GM12878 (cell line): Measurements from ENCODE around the gene MLPH. TPM values are rescaled to one million over a fixed set of nuclear protein-coding genes. Genes with fewer than 3 reads are reported as not detected.

Experiments
- ATAC-seq: fragments of 200-7000 bp; cut with Tn5 transposase; 3 replicates; pipeline ENCODE4 v1.9.1; 2020; ENCODE audit warnings: mild to moderate bottlenecking, moderate library complexity
- BruUV-seq: library from RNA; stranded (reverse); fragments of 400-500 nt; replicated peaks from 2 replicates; lab custom pipeline; 2021; lab: Mats Ljungman, UMichigan
- CTCF ChIA-PET: fragments of 300-600 bp; sonication (Branson Sonifier 250); formaldehyde crosslinking; extraction: SDS; loops from one replicate; lab custom pipeline; 2021; ENCODE audit warnings: inconsistent platforms; lab: Yijun Ruan, JAX
- POLR2A ChIA-PET: fragments of 350-600 bp; formaldehyde crosslinking; extraction: SDS; loops from one replicate; lab custom pipeline; 2021; ENCODE audit warnings: inconsistent platforms; lab: Charles Lee
- RAD21 ChIA-PET: fragments of 300-600 bp; sonication (Branson Sonifier 250); formaldehyde crosslinking; loops from one replicate; lab custom pipeline; 2023; ENCODE audit warnings: antibody characterized with exemption; ENCODE audit not compliant: unreplicated experiment; lab: Charles Lee
- SMC1A ChIA-PET: fragments of 300-600 bp; sonication (Branson Sonifier 250); formaldehyde crosslinking; loops from one replicate; lab custom pipeline; 2023; ENCODE audit not compliant: unreplicated experiment, uncharacterized antibody; lab: Charles Lee
- DNase-seq: peaks from one replicate; pipeline ENCODE4 v3.0.0-alpha.2; 2011; ENCODE audit warnings: low read depth, low spot score
- FAIRE-seq: peaks from 3 replicates; lab custom pipeline; 2011; peaks lifted over from hg19 to GRCh38; lab: Jason Lieb, UNC
- H2AFZ ChIP-seq: 2 replicates; pipeline ENCODE4 v1.6.0; 2011; ENCODE audit warnings: low read depth, low read length, control low read depth; ENCODE audit not compliant: control insufficient read depth
- H3K27ac ChIP-seq: 2 replicates; pipeline ENCODE4 v1.5.1; 2011; ENCODE audit warnings: control low read depth; ENCODE audit not compliant: control insufficient read depth, insufficient read depth
- H3K27me3 ChIP-seq, 2 experiments: replicated peaks in 1 of 2; 2 replicates each; pipeline versions ENCODE4 v1.6.0 to v1.6.1; 2011; ENCODE audit warnings: low read length in 1 of 2; ENCODE audit not compliant: control insufficient read depth in 2 of 2, insufficient read depth in 2 of 2
- H3K36me3 ChIP-seq, 2 experiments: 2 replicates each; pipeline ENCODE4 v1.5.1; 2011; ENCODE audit warnings: low read length in 1 of 2; ENCODE audit not compliant: control insufficient read depth in 2 of 2, insufficient read depth in 2 of 2
- H3K4me1 ChIP-seq: 2 replicates; pipeline ENCODE4 v1.6.1; 2011; ENCODE audit warnings: mild to moderate bottlenecking, low read length, moderate library complexity, mixed read lengths; ENCODE audit not compliant: control insufficient read depth, insufficient read depth
- H3K4me2 ChIP-seq: 2 replicates; pipeline ENCODE4 v1.6.0; 2011; ENCODE audit warnings: control low read depth; ENCODE audit not compliant: control insufficient read depth, insufficient read depth
- H3K4me3 ChIP-seq: fragments of 200-600 bp; sonication (generic); 2 replicates; pipeline ENCODE4 v1.5.1; 2016
- H3K79me2 ChIP-seq: 2 replicates; pipeline ENCODE4 v1.6.0; 2011; ENCODE audit warnings: low read length; ENCODE audit not compliant: control insufficient read depth, insufficient read depth
- H3K9ac ChIP-seq: 2 replicates; pipeline ENCODE4 v1.8.0; 2011; ENCODE audit warnings: low read length, control low read depth, mixed read lengths; ENCODE audit not compliant: control insufficient read depth, insufficient read depth
- H3K9me3 ChIP-seq: replicated peaks from 3 replicates; pipeline ENCODE4 v1.5.1; 2011; ENCODE audit warnings: mild to moderate bottlenecking, low read length; ENCODE audit not compliant: control insufficient read depth, insufficient read depth
- H4K20me1 ChIP-seq: 2 replicates; pipeline ENCODE4 v1.6.0; 2011; ENCODE audit not compliant: control insufficient read depth, insufficient read depth
- CEBPB ChIP-seq, 2 experiments: fragments of 150-350 bp in 1 of 2; IDR thresholded peaks; 2 replicates each; pipeline ENCODE4 v1.6.1; 2012 to 2014; ENCODE audit warnings: low read depth in 2 of 2, low read length in 2 of 2, borderline replicate concordance in 1 of 2, inconsistent platforms in 1 of 2
- EGR1 ChIP-seq, 2 experiments: IDR thresholded peaks; 1 replicate in 1 of 2; 2 replicates in 1 of 2; pipeline ENCODE4 v1.6.1; 2011 to 2012; ENCODE audit warnings: low read depth in 2 of 2, low read length in 2 of 2, borderline replicate concordance in 1 of 2, mild to moderate bottlenecking in 1 of 2, moderate library complexity in 1 of 2
- EZH2 ChIP-seq: IDR thresholded peaks from 2 replicates; pipeline ENCODE4 v1.6.1; 2012; ENCODE audit warnings: low read depth, mild to moderate bottlenecking, control low read depth, inconsistent platforms, low read length, borderline replicate concordance; ENCODE audit not compliant: control insufficient read depth
- FOXM1 ChIP-seq: IDR thresholded peaks from 2 replicates; pipeline ENCODE4 v1.6.1; 2012; ENCODE audit warnings: low read depth, mild to moderate bottlenecking, inconsistent platforms, low read length, moderate library complexity
- GABPA ChIP-seq: IDR thresholded peaks from 2 replicates; pipeline ENCODE4 v1.6.1; 2014; ENCODE audit warnings: antibody characterized with exemption, low read depth, mild to moderate bottlenecking, inconsistent platforms
- HDGF ChIP-seq: fragments of 450-650 bp; IDR thresholded peaks from 2 replicates; pipeline ENCODE4 v1.6.1; 2016; ENCODE audit warnings: antibody characterized with exemption
- JUNB ChIP-seq: IDR thresholded peaks from 2 replicates; pipeline ENCODE4 v1.6.1; 2016; ENCODE audit warnings: antibody characterized with exemption, mild to moderate bottlenecking
- RAD51 ChIP-seq: fragments of 450-650 bp; IDR thresholded peaks from 2 replicates; pipeline ENCODE4 v1.6.1; 2016; ENCODE audit warnings: moderate library complexity, mild to moderate bottlenecking, inconsistent platforms
- RBBP5 ChIP-seq: fragments of 200-600 bp; sonication (generic); conservative IDR thresholded peaks from 2 replicates; pipeline ENCODE4 v1.6.1; 2016
- RELA ChIP-seq: fragments of 450-650 bp; IDR thresholded peaks from 2 replicates; pipeline ENCODE4 v1.8.0; 2014; ENCODE audit warnings: borderline replicate concordance; ENCODE audit not compliant: partially characterized antibody
- RUNX3 ChIP-seq: IDR thresholded peaks from 2 replicates; pipeline ENCODE4 v1.6.1; 2012; ENCODE audit warnings: low read length, inconsistent platforms
- SMAD5 ChIP-seq: IDR thresholded peaks from 2 replicates; pipeline ENCODE4 v1.6.1; 2016; ENCODE audit warnings: antibody characterized with exemption, low read depth
- SMARCA5 ChIP-seq: fragments of 450-650 bp; IDR thresholded peaks from 2 replicates; pipeline ENCODE4 v1.6.1; 2017; ENCODE audit warnings: mild to moderate bottlenecking
- SPI1 ChIP-seq: IDR thresholded peaks from 2 replicates; pipeline ENCODE4 v1.6.1; 2011; ENCODE audit warnings: low read depth, mild to moderate bottlenecking, low read length, moderate library complexity, borderline replicate concordance; ENCODE audit not compliant: insufficient read depth
- YBX1 ChIP-seq: fragments of 450-650 bp; IDR thresholded peaks from 2 replicates; pipeline ENCODE4 v1.6.1; 2016; ENCODE audit warnings: antibody characterized with exemption
- WGBS: methylation state at CpG from one replicate; pipeline ENCODE4 v1.1.6; 2016; ENCODE audit warnings: low lambda C conversion rate; ENCODE audit not compliant: insufficient replicate concordance, insufficient coverage; ENCODE audit errors: missing lambda C conversion rate; 5-methylcytosine and 5-hydroxymethylcytosine counted together
- in situ Hi-C: fragments of 300-500 bp; cut with MboI; formaldehyde crosslinking; loops from 9 replicates; pipeline ENCODE4 v1.14.3; 2018; ENCODE audit warnings: mixed read lengths
- intact Hi-C: fragments of 100-400 bp; cut with micrococcal nuclease; formaldehyde crosslinking; loops from one replicate; pipeline ENCODE4 v1.14.2; 2022; ENCODE audit not compliant: unreplicated experiment
- polyA plus RNA-seq, 11 experiments: library from polyadenylated mRNA; depleted of rRNA in 4 of 11; unstranded in 6 of 11; stranded (reverse) in 5 of 11; fragments of >200 nt; fragmentation: Nextera tagmentation in 4 of 11; fragmentation: Illumina TruSeq in 1 of 11; extraction: Ambion mirVana in 4 of 11; extraction: Trizol in 1 of 11; gene quantifications; 1 replicate in 1 of 11; 2 replicates in 10 of 11; pipeline versions ENCODE4 v1.2.1 to v1.2.3, GENCODE V29; 2011 to 2016; ENCODE audit warnings: inconsistent platforms in 2 of 11, missing spikeins in 2 of 11, low read depth in 1 of 11
- total RNA-seq, 4 experiments: library from RNA; depleted of rRNA in 3 of 4; stranded (reverse); fragments of >200 nt in 3 of 4; fragmentation: Illumina TruSeq in 1 of 4; extraction: Trizol in 1 of 4; gene quantifications; 2 replicates each; pipeline versions ENCODE4 v1.2.1 to v1.2.3, GENCODE V29; 2013 to 2021
- TF ChIP-seq, protein P1 (sequence below): IDR thresholded peaks from 2 replicates; pipeline ENCODE4 v1.6.1; 2011; ENCODE audit warnings: borderline replicate concordance, low read depth, mild to moderate bottlenecking, moderate library complexity, mixed read lengths, low read length; ENCODE audit not compliant: insufficient read depth; ENCODE audit errors: extremely low read length
- TF ChIP-seq, protein P2 (sequence below): fragments of 450-650 bp; IDR thresholded peaks from 2 replicates; pipeline ENCODE4 v1.6.1; 2017; ENCODE audit warnings: antibody characterized with exemption, mild to moderate bottlenecking, moderate library complexity
- TF ChIP-seq, protein P3 (sequence below): fragments of 450-650 bp; IDR thresholded peaks from 2 replicates; pipeline ENCODE4 v1.6.1; 2016; ENCODE audit warnings: mild to moderate bottlenecking

MLPH gene
- total and polyA plus RNA-seq, 10 of the 15 experiments (the other 5 are each of a cell fraction or from before 2014, with no cell fraction given) = 0.16 to 0.85 TPM; not detected in 8

- Histone ChIP-seq H2AFZ (no peak overlapping the region), H4K20me1 (no peaks in the 10 kb centered on the region), H3K79me2 (no peaks in the 10 kb centered on the region), H3K9ac (no peak overlapping the region), H3K27me3 (peaks cover 0 to 2% of the 10 kb centered on the region in 2 experiments; a peak in 1 of 4 replicates), H3K27ac (no peak overlapping the region), H3K4me1 (no peaks in the 10 kb centered on the region), H3K4me3 (no peak overlapping the region), H3K36me3 (no peaks in the 10 kb centered on the region), H3K4me2 (no peak overlapping the region), H3K9me3 (no peaks in the 10 kb centered on the region; the same call in 2 of the 3 replicates)
- RAD21 ChIA-PET = interaction anchor here (0.6 to 7.4 kb wide), 31 partner anchors 9 to 417 kb away, joined by 3 to 300 read pairs (median 4); partner anchors contain the start of gene RAB17
- DNase-seq = no peak
- intact Hi-C loops = loop anchor here (5.0 kb wide), 1 partner anchor 149 kb away; no protein-coding TSS in a partner anchor
- SMC1A ChIA-PET = interaction anchor here (0.6 to 7.1 kb wide), 25 partner anchors 9 to 420 kb away, joined by 3 to 190 read pairs (median 5); no protein-coding TSS in a partner anchor
- CTCF ChIA-PET = interaction anchor here (0.7 to 6.7 kb wide), 37 partner anchors 9 to 462 kb away, joined by 3 to 364 read pairs (median 7); partner anchors contain the start of gene RAB17
- POLR2A ChIA-PET = interaction anchor here (2.3 kb wide), 1 partner anchor 59 kb away, joined by 11 read pairs; no protein-coding TSS in a partner anchor
- no TSS peak for BruUV-seq
- FAIRE-seq = peak; percentile 18
- no peak; the same call in 1 of the 3 replicates for ATAC-seq
- in situ Hi-C loops = loop anchor here (5.0 kb wide), 2 partner anchors 59 to 414 kb away; no protein-coding TSS in a partner anchor
- 77% methylated on average over 7 of the region's 7 CpGs for WGBS
- TF ChIP-seq YBX1 = no peak
- no peak for TF ChIP-seq SMARCA5
- TF ChIP-seq, protein P1, sequence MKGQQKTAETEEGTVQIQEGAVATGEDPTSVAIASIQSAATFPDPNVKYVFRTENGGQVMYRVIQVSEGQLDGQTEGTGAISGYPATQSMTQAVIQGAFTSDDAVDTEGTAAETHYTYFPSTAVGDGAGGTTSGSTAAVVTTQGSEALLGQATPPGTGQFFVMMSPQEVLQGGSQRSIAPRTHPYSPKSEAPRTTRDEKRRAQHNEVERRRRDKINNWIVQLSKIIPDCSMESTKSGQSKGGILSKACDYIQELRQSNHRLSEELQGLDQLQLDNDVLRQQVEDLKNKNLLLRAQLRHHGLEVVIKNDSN = no peak
- TF ChIP-seq EZH2 = no peak
- no peak for TF ChIP-seq SMAD5
- TF ChIP-seq RUNX3 = no peak
- no peak for TF ChIP-seq GABPA
- no peak for TF ChIP-seq JUNB
- TF ChIP-seq, protein P2, sequence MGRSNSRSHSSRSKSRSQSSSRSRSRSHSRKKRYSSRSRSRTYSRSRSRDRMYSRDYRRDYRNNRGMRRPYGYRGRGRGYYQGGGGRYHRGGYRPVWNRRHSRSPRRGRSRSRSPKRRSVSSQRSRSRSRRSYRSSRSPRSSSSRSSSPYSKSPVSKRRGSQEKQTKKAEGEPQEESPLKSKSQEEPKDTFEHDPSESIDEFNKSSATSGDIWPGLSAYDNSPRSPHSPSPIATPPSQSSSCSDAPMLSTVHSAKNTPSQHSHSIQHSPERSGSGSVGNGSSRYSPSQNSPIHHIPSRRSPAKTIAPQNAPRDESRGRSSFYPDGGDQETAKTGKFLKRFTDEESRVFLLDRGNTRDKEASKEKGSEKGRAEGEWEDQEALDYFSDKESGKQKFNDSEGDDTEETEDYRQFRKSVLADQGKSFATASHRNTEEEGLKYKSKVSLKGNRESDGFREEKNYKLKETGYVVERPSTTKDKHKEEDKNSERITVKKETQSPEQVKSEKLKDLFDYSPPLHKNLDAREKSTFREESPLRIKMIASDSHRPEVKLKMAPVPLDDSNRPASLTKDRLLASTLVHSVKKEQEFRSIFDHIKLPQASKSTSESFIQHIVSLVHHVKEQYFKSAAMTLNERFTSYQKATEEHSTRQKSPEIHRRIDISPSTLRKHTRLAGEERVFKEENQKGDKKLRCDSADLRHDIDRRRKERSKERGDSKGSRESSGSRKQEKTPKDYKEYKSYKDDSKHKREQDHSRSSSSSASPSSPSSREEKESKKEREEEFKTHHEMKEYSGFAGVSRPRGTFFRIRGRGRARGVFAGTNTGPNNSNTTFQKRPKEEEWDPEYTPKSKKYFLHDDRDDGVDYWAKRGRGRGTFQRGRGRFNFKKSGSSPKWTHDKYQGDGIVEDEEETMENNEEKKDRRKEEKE = no peak
- TF ChIP-seq CEBPB (IDR thresholded peaks at IDR 0.05; ENCODE audit: borderline replicate concordance in 1 of 2, low read depth in 2 of 2, low read length in 2 of 2) = no peak
- no peak for TF ChIP-seq SPI1
- no peak for TF ChIP-seq RBBP5
- no peak for TF ChIP-seq RAD51
- TF ChIP-seq, protein P3, sequence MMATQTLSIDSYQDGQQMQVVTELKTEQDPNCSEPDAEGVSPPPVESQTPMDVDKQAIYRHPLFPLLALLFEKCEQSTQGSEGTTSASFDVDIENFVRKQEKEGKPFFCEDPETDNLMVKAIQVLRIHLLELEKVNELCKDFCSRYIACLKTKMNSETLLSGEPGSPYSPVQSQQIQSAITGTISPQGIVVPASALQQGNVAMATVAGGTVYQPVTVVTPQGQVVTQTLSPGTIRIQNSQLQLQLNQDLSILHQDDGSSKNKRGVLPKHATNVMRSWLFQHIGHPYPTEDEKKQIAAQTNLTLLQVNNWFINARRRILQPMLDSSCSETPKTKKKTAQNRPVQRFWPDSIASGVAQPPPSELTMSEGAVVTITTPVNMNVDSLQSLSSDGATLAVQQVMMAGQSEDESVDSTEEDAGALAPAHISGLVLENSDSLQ = no peak
- TF ChIP-seq HDGF = no peak
- TF ChIP-seq EGR1 (IDR thresholded peaks at IDR 0.05; ENCODE audit: borderline replicate concordance in 1 of 2, low read depth in 2 of 2, low read length in 2 of 2) = no peak
- TF ChIP-seq FOXM1 = no peak
- no peak for TF ChIP-seq RELA
Measured at GRCh38 chr2:237571551-237571950, 84.5 kb downstream of the MLPH start.
